GM21737 (cell line): ENCODE data around the gene TFF3.

ENCODE experiments used
- ATAC-seq: cut with Tn5 transposase; IDR thresholded peaks from one replicate; pipeline ENCODE4 v1.9.1; 2021; ENCODE audit warnings: mild to moderate bottlenecking, moderate library complexity; ENCODE audit not compliant: unreplicated experiment

Gene TFF3

DNA sequence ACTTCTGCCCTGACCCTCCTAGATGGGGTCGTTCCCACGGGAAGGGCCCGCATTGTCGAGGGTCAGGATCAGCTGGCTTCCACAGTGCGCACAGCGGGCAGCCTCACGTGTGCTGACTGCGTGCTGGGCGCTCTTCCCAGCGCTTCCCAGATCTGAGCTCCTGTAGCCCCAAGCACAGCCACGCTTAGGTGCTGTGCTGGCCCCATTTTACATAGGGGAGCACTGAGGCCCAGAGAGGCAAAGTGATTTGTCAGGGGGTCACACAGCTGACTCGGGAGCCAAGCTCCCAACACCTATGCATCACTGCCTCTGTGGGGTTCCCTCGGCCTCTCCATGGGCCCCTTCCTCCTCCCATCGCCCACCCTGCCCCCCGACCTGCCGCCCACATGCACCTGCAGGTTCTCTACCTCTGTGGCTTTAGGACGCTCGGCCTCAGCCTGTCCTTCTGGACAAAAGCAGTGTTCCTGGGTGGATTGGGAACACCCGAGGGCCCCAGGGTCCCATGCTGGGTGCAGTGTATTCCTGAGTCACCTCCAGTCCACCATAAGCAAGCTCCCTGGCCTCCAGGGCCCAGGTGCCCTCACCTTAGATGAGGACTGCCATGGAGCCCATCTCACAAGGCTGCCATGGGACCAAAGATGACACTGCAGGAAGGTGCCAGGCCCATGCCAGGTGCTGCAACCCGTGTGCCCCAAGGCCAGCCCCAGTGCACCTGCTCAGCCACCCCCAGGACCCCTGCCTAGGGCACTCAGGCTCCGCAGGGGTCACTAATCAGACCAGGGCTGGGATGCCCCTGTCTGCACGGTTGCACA is 23.3 kb downstream of the TFF3 start:
- ATAC-seq, result no peak

DNA sequence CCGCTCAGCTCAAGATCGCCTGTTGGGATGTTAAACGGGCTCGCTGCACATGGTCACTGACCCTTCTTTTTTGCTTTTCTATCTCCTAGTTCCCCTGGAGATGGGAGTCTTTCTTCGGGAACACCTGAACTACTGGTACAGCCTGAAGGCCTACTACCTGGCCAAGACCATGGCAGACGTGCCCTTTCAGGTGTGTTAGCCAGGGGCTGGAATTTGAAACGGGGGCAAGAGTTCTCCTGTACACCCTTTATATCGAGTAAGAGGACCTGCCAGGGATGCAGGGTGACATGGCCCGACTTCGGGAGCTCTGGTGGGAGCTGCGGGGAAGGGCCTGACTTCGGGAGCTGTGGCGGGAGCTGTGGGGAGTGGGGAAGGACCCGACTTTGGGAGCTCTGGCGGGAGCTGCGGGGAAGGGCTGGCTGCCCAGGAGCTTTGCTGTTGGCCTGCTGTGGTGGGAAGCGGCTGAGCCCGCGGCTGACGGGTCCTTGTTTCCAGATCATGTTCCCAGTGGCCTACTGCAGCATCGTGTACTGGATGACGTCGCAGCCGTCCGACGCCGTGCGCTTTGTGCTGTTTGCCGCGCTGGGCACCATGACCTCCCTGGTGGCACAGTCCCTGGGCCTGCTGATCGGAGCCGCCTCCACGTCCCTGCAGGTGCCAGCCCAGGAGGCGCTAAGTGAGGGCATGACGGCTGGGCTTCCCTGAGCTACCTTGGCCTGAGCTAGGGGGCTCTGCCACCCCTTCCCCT is 24.0 kb downstream of the TFF3 start:
- ATAC-seq, result no peak

DNA sequence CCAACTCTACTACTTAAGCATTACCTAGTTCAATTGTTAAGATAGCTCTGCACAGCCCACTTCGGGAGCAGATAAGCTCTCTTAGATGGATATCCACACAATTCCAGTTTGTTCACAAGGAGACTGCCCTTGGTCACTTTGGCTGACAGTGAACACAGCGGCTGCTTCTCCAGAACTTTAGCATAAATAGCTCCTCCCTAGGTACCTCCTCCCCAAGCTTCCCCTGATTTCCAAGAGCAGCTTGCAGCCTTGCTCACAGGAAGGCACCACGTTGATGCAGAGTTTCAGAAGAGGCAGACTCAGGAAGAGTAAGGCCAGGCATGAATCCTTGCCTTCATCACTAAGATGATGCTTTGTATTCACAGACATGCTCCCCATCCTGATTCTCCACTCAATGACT is 24.7 kb downstream of the TFF3 start:
- ATAC-seq, result no peak

DNA sequence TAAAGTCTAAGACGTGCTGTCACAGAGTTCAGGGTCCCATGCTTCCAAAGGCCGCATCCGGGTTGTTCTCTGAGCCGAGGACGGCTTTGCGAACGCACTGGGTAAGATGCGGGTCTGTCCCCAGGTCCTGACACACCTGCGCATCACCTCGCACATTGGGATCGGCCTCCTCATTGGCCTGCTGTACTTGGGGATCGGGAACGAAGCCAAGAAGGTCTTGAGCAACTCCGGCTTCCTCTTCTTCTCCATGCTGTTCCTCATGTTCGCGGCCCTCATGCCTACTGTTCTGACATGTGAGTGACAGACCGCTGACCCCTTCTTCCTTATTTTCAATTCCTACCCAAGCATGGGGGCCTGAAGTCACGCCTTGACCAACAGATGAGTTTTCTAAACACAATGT is 25.3 kb downstream of the TFF3 start:
- ATAC-seq, result no peak

DNA sequence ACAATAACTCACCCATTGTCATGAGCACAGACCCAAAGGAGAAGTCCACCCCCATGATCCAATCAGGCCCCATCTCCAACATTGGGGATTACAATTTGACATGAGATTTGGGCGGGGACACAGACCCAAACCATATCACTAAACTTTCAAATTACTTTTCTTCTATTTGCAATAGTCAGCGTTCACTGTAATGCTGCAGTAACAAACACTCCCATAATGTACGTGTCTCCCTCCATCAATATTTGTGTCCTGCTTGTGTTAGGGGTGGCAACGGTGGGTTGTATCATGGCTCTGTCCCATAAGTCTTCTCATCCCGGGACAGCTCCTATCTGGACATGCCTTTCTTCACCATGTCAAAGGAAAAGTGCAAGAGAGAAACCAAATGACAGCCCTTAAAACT is 26.2 kb downstream of the TFF3 start:
- ATAC-seq, result no peak

DNA sequence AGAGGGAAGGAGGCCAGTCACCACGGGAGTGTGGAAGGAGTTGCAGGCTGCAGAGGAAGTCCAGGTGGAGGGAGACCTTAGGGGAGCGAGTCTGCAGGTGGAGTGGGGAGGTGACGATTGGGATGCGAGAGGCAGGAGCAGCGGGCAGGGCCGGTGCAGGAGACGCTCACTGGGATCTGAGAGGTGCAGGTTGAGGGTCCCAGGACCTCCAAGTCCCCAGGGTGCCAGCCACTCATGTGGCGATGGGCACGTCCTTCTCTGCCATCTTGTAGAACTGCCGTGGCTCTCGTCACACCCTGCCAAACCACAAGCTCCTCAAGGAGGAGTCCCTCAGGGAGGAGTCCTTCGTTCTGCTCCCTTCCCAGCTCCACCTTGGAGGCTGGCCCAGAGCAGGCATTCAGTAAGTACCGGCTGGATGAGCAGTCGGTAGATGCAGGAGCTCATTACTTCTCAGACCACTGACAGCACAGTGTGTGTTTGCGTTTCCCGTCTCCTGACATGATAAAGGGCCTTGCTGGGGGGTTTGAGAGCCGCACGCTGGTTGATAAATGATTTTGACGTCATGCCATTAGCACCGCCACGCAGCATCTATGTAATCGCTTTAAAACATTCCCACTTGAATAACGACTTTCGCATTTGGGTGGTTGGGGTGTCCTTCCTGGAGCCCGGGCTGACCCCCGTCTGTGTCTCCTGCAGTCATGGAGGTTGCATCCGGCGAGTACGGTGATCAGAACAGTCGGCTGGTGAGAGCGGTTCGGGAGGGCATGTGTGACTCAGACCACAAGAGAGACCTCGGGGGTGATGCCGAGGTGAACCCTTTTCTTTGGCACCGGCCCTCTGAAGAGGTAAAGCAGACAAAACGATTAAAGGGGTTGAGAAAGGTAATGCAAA is 27.8 kb downstream of the TFF3 start:
- ATAC-seq, result no peak

DNA sequence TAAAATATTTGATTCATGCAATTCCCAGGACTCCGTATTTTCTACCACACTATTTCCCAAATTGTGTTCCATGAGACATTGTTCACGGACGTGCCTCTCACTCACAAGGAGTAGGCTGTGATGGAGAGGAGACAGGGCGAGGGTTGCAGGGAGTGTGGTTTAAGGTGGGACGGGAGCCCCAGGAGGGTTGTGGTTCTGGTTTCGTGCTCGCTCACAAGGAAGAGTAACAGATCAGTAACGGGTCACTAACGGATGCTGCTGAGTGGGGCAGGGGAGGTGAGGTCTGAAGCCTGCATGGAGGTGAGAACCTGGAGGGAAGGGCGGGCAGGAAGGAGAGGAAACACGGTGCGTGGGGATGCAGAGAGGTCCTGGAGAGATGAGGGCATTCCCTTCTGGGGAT is 28.8 kb downstream of the TFF3 start:
- no peak for ATAC-seq

DNA sequence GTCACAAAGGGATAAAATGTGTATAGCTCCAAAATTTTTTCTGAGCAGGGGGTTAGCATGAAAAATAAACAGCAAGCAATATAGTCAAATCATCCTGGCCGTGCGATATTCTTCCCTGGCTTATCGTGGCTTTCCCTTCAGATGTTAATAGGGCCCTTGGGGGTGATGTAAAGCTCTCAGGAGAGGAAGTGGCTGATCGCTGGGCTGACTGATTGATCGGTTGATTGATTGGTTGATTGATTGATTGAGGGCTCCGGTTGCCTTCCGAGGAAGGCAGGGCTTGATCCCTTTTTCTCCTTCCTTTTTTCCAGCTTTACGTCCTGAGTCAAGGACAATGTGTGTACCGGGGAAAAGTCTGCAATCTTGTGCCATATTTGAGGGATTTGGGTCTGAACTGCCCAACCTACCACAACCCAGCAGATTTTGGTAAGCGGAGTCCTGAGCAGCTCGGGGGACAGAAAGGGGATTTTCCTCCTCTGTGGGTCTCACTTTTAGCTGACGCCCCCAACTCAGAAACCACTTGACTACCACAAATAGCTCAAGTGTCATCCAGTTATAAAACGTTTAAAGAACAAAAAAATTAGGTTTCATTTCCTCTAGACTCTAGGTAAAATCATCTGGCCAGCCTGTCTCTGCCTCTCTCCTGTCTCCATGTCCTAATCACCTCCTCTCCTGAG is 29.5 kb downstream of the TFF3 start:
- no peak for ATAC-seq

DNA sequence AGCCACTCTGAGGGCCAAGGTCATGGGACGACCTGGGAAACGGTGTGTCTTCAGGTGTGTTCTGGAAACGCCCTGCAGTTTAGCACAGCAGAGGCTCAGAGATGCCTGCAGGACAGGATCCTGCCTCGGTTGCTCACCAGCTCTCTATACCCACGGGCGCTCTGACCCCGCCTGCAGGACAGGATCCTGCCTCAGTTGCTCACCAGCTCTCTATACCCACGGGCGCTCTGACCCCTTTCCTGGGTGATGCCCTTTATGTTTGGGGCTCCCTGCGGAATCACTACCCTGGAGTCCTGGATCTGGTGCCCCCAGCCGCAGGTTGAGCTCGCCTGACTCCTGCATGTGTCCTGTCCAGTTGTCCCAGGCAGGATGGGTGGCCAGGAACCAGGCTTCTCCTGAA is 32.5 kb downstream of the TFF3 start:
- ATAC-seq, result no peak

DNA sequence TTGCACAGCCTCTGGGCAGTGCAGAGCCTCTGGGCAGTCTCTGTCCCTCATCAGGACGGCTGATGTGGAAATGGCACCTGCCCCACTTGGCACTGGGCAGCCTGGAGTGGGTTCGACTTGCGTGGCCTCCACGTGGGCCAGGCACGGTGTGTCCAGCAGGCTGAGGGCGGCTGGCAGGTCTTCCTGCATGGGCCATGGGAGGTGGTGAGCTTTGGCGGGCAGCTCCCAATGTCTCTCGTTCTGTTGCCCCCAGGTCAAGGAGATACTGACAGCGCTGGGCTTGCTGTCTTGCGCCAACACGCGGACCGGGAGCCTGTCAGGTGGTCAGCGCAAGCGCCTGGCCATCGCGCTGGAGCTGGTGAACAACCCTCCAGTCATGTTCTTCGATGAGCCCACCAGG is 33.2 kb downstream of the TFF3 start:
- ATAC-seq, result no peak

DNA sequence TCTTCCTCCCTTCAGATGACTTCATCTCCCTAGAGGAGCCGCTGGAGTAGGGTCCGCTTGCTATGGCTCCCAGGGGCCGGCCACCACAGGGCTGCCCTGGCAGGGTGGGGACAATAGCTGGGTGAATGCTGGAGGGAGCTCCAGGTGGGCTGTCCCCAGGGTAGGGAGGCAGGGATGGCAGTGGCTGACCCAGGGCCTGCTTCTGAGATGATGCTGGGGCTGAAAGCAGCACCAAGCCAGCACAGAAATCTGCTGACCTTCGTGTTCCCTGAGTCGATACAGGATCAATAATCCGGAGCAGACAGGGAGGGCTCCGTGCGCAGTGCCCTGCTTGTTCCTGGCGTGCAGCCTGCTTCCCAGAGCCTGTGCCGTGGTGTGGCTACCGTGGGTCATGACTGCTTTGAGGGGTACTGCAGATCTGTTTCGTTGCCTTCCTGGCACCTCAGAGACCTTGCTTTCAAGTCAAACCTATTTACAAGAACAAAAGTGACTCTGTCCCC is 34.0 kb downstream of the TFF3 start:
- no peak for ATAC-seq

DNA sequence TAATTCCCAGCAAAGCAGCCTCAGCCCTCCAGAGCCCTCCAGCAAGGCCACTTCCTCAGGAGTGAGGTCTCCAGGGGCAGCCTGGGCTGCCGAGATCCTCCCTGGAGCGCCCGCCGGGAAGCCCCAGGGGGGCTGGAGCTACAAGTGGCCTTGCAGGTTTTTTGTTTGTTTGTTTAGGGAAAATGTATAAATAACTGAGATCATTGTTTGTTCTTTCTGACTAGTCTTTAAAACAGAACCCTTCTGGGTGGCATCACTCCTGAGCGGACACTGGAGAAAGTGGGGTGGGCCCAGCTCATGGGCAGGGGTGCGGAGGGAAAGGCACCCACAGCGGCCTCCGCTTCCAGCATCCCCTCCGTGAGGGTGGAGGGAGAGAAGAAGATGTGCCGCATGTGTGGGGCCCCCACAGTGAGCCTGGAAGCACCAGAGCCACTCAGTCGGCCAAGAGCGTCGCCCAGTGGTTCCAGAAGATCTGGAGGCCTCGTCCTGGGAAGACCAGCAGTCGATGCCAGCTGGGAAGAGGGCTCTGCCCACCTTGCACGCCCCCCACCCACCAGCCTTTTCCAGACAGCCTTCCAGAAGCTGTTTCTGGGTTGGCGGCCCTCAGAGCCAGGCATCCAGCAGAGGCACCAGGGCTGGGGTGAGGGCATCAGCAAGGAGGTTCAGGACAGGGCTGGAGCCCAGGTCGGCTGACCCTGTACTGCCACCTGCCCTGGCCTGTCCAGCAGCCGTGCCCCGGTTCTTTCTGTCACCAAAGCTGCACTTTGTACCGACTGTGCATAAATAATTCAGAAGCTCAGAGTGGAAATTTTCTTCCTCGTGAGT is 34.6 kb downstream of the TFF3 start:
- ATAC-seq, result no peak

DNA sequence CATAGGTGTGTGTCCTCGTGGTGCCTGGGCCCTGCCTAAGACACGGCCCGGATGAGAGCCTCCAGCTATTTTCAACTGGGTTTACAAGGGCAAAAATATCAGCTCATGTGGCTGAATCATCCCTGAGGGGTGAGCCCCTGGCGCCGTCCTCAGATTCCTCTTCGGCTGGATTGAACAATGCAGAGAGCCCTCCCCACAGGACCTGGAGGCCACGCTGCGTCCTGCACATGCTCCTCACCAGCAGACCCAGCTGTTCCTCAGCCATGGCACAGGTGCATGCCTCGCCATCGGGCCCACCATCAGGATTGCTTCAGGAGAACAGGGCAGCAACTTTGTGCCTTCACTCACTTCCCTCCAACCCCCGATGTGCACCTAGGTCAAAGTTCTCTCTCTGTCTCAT is 35.3 kb downstream of the TFF3 start:
- ATAC-seq, result no peak

DNA sequence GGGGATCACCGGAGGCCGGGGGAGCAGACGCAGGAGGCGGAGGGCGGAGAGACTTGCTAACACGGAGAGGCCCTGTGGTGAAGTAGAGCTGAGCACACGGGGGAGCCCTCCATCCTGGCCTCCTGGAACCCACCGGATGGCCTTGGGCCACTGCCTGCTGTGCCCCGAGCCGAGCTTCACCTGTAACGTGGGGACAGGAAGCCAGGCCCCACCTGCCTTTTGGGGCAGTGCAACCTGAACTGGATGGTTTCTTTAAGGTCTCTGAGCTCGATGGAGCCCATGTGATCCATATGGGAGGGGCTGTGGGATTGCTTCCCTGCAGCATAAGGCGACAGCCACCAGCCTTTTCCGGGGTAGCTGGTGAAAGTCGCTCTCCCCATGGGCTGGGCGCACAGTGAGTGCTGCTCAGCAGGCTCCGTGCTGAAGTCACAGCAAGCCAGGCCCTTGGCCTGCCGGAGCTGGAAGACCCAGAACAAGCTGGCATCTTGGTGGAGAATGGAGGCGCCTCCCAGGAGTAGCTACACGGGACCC is 35.8 kb downstream of the TFF3 start:
- no peak for ATAC-seq

DNA sequence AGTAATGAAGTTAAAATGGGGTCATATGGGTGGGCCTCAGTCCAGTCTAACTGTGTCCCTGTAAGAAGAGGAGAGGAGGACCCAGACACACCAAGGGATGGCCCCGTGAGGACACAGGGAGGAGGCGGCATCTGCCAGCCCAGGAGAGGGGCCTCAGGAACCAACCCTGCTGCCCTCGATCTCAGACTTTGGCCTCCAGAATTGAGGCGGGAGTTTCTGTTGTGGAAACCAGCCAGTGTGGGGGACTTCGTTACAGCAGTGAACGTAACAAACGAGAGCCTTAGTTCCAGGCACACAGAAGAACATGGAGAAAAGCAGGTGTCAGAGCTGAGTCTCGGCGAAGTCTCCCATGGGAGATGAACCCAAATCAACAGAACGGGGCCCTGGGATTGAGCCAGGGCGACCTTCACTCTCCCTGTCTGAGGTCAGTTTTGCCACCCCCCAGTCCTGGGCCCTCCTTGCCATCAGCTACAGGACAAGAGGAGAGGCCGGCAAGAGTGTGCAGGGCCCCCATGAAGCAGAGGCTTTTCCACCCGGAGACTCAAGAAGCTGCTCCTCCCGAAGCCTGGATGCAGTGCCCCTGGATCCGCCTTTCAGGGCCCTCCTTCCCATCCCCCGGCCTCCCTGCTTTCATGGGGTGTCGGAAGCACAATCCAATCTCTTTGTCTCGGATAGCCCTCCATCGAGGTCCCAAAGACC is 36.6 kb downstream of the TFF3 start:
- ATAC-seq, result no peak

DNA sequence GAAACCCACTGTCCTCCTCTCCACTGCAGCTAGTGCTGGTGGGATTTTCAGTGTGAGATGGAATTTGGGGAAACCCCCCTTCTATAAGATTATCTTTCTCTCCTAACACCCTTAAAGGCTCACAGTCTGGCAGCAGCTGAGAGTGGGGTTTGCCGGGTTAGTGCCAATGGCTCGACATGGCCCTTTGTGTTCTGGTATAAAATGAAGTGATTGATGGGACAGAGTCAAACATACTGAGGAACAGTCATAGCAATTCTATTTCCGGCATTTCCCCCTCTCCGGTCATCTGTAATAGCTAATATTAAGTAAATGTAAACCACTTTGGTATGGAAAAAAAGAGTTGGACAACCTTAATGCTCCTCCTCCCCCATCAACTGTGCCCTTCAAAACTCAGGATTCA is 37.6 kb downstream of the TFF3 start:
- ATAC-seq, result no peak

DNA sequence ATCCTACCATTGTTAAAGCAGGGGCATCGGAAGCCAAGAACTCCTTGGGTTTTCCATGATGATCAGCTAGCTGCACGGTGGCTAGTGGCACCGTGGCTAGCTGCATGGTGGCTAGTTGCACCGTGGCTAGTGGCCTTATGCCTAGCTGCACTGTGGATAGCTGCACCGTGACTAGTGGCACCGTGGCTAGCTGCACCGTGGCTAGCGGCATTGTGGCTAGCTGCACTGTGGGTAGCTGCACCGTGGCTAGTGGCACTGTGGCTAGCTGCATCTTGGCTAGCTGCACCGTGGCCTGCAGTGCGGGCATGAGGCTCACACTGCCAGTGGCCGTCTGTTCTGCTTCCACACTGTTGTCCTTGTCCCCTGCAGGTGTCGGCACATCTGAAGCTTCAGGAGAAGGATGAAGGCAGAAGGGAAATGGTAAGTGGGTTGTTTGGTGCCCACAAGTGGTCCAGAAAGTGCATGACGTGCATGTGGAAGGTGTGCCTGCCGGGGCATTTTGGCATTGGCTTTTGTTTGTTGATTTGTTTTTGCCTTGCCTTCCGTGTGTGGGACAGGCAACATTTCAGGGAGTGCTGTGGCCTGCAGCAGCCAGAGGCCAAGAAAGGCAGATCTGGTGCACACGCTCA is 38.6 kb downstream of the TFF3 start:
- ATAC-seq, result no peak

DNA sequence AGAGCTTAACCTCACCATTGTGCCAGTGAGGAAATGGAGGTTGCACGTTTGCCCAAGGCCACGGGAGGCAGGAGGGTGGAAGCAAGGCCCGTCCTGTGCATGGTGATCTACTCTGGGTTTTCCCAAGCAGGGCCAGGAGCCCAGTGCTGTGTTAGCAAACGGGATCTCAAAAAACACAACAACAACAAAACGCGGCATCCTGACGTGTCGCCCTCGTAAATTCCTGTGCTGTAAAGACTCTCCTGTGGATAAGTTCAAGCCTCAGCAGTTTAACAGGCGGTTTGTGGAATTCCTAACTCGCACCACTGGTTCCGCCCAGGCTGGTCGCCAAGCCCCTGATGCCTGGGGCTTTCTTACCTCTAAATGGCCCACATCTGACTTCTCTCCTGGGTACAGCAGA is 39.1 kb downstream of the TFF3 start:
- ATAC-seq, result no peak
